Ovary (tissue), 3 donors: ENCODE data around the gene KCNS1.

ENCODE experiments used
- POLR2A ChIP-seq: fragments of 450-650 bp; IDR thresholded peaks from one replicate; pipeline ENCODE4 v1.6.1; 2017; ENCODE audit warnings: antibody characterized with exemption, mild to moderate bottlenecking, moderate library complexity
- TF ChIP-seq, protein P1 (sequence below), 3 donors: fragments of 450-650 bp in 2 of 3; fragments of 200-600 bp in 1 of 3; IDR thresholded peaks; one replicate each; pipeline versions ENCODE4 v1.5.1 to v1.8.0; 2016 to 2022; ENCODE audit warnings: antibody characterized with exemption in 3 of 3, mild to moderate bottlenecking in 1 of 3
- donor health status: DM: no; HTN: no; CAD: no.

DNA sequence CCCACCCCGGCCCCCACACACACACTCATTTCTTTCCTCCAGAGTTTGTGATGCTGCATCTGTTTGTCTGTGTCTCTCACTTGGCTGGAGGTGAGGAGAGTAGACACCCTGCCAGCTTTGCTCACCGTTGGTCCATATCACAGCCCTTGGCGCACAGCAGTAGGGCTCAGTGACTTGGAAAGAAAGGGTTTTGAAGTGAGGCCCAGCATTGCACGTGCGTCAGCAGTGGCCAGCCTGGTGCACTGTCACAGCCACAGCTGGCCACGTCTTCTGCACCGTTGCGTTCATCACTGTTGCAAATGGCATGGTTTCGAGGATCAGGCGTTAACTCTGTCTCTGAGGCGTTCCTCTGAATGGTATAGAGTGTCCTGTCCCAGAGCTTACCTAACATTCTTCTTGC is 10.4 kb upstream of the KCNS1 start:
- TF ChIP-seq POLR2A, result no peak
- TF ChIP-seq, protein P1, sequence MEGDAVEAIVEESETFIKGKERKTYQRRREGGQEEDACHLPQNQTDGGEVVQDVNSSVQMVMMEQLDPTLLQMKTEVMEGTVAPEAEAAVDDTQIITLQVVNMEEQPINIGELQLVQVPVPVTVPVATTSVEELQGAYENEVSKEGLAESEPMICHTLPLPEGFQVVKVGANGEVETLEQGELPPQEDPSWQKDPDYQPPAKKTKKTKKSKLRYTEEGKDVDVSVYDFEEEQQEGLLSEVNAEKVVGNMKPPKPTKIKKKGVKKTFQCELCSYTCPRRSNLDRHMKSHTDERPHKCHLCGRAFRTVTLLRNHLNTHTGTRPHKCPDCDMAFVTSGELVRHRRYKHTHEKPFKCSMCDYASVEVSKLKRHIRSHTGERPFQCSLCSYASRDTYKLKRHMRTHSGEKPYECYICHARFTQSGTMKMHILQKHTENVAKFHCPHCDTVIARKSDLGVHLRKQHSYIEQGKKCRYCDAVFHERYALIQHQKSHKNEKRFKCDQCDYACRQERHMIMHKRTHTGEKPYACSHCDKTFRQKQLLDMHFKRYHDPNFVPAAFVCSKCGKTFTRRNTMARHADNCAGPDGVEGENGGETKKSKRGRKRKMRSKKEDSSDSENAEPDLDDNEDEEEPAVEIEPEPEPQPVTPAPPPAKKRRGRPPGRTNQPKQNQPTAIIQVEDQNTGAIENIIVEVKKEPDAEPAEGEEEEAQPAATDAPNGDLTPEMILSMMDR (IDR thresholded peaks at IDR 0.05), result no peak
